Measurements from ENCODE around the gene FOXN1. TPM values are rescaled to one million over a fixed set of nuclear protein-coding genes. Genes with fewer than 3 reads are reported as not detected.
"Not testable (repeated sequence)": the region's sequence is repeated elsewhere in the genome, so short reads cannot be mapped to it uniquely, and the experiment has no call there.

Gene FOXN1
- polyA plus RNA-seq, 2 of the 4 experiments (the other 2 are of a cell fraction): not detected

DNA sequence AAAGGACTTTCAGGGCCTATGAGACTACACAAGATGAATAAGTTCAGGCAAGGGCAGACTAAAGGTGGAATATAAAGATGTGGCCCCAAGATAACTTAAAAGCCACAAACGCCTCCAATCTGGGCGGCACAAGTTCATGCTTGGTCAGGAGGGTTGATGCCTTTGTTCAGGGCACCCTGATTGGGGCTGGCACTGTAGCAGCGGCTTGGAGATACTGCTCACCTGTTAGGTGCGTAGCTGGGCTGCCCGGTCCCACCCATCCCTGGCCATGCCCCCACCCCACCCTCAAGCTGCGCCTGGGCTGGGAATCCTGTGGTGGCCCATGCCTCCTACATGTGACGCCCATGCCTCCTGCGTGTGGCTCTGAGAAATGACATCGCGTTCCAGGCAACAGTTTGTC, 45.2 kb upstream of the FOXN1 start:
- H3K4me3 ChIP-seq: no peak overlapping the region
- no peaks in the 10 kb centered on the region for H3K9me3 ChIP-seq
- CTCF ChIA-PET: interaction anchor here (1.1 to 1.7 kb wide), 2 partner anchors 17 to 23 kb away, joined by 3 to 4 read pairs; no protein-coding TSS in a partner anchor
- 90% methylated on average over 10 of the region's 10 CpGs for WGBS (ENCODE audit: missing lambda C conversion rate)
- TF ChIP-seq CEBPB (IDR thresholded peaks at IDR 0.05): no peak
- no peak for TF ChIP-seq ZNF302 (CRISPR knock-in tag; IDR thresholded peaks at IDR 0.05)
- no peak for TF ChIP-seq CHD2 (IDR thresholded peaks at IDR 0.05; ENCODE audit: low read length, partially characterized antibody)
- TF ChIP-seq, protein P1, sequence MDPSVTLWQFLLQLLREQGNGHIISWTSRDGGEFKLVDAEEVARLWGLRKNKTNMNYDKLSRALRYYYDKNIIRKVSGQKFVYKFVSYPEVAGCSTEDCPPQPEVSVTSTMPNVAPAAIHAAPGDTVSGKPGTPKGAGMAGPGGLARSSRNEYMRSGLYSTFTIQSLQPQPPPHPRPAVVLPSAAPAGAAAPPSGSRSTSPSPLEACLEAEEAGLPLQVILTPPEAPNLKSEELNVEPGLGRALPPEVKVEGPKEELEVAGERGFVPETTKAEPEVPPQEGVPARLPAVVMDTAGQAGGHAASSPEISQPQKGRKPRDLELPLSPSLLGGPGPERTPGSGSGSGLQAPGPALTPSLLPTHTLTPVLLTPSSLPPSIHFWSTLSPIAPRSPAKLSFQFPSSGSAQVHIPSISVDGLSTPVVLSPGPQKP (IDR thresholded peaks at IDR 0.05; ENCODE audit: low read depth, low read length): no peak
- TF ChIP-seq MAZ (IDR thresholded peaks at IDR 0.05; ENCODE audit: borderline replicate concordance, low read depth, low read length): no peak
- TF ChIP-seq ZFP36 (IDR thresholded peaks at IDR 0.05; ENCODE audit: borderline replicate concordance, partially characterized antibody): no peak
- TF ChIP-seq, protein P2, sequence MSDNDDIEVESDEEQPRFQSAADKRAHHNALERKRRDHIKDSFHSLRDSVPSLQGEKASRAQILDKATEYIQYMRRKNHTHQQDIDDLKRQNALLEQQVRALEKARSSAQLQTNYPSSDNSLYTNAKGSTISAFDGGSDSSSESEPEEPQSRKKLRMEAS (IDR thresholded peaks at IDR 0.05): no peak
- no peak for TF ChIP-seq TFCP2L1 (CRISPR knock-in tag; IDR thresholded peaks at IDR 0.05)
- no peak for TF ChIP-seq SMC3 (IDR thresholded peaks at IDR 0.05)
- no peak overlapping the region for H3K27ac ChIP-seq
- no peak overlapping the region for H3K4me2 ChIP-seq
- H3K4me1 ChIP-seq: no peaks in the 10 kb centered on the region
- FAIRE-seq: no peak
- POLR2A ChIA-PET: no interaction called here
- no peak for DNase-seq (ENCODE audit: low read depth in 1 of 2, low spot score in 1 of 2)
- no peak; a peak in 1 of 6 replicates for ATAC-seq

DNA sequence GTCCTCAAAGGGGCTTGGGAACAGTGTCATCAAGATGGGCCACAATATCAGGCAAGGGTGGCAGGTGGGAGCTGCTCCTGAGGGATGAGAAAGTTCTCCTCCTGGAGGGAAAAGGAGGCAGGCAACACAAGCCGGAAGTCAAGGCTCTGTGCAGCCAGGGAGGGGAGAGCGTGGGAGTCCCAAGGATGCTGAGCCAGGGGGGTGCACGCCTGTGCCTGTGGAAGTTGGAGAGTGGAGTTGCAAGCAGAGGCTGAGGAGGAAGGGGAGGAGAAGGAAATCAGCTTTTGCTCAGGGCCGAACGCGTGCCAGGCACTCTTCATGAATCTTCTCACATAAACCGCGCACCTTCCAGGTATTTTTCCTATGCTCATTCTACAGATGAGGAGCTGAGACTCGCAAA, 40.1 kb upstream of the FOXN1 start:
- FAIRE-seq: no peak
- TF ChIP-seq ZC3H11A (IDR thresholded peaks at IDR 0.05): no peak
- no peak for TF ChIP-seq FOXS1 (CRISPR knock-in tag; IDR thresholded peaks at IDR 0.05)
- TF ChIP-seq CBX2 (IDR thresholded peaks at IDR 0.05; ENCODE audit: borderline replicate concordance, low read depth): no peak
- no peak for TF ChIP-seq POLR2A (IDR thresholded peaks at IDR 0.05; ENCODE audit: low read length)
- TF ChIP-seq HEYL (CRISPR knock-in tag; IDR thresholded peaks at IDR 0.05): no peak
- peak in 1 of 2 experiments; percentile 21; a peak in 1 of 6 replicates for ATAC-seq
- H3K4me1 ChIP-seq: no peaks in the 10 kb centered on the region
- H3K27ac ChIP-seq: no peak overlapping the region
- H3K4me2 ChIP-seq: no peak overlapping the region
- POLR2A ChIA-PET: interaction anchor here (1.1 kb wide), 1 partner anchor 74 kb away, joined by 3 read pairs; no protein-coding TSS in a partner anchor
- no peak overlapping the region for H3K4me3 ChIP-seq
- CTCF ChIA-PET: interaction anchor here (0.7 to 1.9 kb wide), 6 partner anchors 9 to 61 kb away, joined by 3 to 5 read pairs (median 4); no protein-coding TSS in a partner anchor
- DNase-seq (ENCODE audit: low read depth in 1 of 2, low spot score in 1 of 2): no peak
- H3K9me3 ChIP-seq: no peaks in the 10 kb centered on the region
- 74% methylated on average over 9 of the region's 9 CpGs for WGBS (ENCODE audit: missing lambda C conversion rate)

DNA sequence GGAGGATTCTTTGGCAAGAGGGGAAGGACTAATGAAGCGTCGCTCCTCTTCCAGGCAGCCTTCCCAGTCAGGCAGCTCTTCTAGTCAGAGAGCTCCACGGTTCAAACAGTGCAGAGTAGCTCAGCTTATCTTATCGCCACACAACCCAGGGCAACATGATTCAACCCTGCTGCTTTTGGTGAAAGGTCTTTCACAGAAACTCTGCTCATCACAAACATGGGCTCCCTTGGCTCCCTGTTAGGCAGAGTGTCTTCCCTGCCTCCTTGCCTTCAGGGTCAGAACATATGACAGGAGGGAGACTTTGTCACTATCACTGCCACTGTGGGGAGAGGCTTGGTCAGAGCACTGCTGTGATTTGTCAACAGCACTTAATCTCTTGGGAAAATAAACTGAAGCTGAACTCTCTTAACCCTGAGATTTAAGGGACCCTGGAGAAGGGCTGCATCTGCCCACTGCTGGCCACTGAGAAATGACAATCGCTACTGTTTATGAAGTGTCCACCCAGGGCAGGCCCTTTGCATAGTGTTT, 39.6 kb upstream of the FOXN1 start:
- no peak for FAIRE-seq

DNA sequence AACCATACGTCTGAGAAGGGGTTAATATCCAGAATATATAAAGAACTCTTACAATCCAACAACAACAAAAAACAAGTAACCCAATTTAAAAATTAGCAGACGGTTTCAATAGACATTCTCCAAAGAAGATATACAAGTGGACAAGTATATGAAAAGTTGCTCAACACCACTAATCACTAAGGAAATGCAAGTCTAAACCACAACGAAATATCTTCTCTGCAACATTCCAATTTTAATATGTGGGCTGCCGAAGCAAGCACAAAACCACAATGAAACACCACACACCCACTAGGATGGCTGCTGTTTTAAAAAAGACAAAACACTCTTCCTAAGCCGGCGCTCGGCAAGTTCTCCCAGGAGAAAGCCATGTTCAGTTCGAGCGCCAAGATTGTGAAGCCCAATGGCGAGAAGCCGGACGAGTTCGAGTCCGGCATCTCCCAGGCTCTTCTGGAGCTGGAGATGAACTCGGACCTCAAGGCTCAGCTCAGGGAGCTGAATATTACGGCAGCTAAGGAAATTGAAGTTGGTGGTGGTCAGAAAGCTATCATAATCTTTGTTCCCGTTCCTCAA, 38.6 kb upstream of the FOXN1 start:
- POLR2A ChIA-PET: no interaction called here
- Histone ChIP-seq H3K4me1 (no peaks in the 10 kb centered on the region), H3K4me2 (no peak overlapping the region), H3K27ac (no peak overlapping the region), H3K4me3 (no peak overlapping the region), H3K9me3 (no peaks in the 10 kb centered on the region)
- WGBS (ENCODE audit: missing lambda C conversion rate): 75% methylated on average over 17 of the region's 17 CpGs
- FAIRE-seq (no peak), DNase-seq (ENCODE audit: low read depth in 1 of 2, low spot score in 1 of 2) (no peak), ATAC-seq (no peak)
- TF ChIP-seq ESRRA (IDR thresholded peaks at IDR 0.05; ENCODE audit: borderline replicate concordance, low read length) (no peak), RNF2 (IDR thresholded peaks at IDR 0.05; ENCODE audit: borderline replicate concordance, low read depth) (peak; percentile 41; the same call in 1 of the 2 replicates)
- CTCF ChIA-PET: interaction anchor here (0.9 to 1.5 kb wide), 2 partner anchors 9 to 32 kb away, joined by 3 read pairs; no protein-coding TSS in a partner anchor

More for the DNA sequence above, 39.6 kb upstream of the FOXN1 start:
- CTCF ChIA-PET: interaction anchor here (0.7 to 1.9 kb wide), 7 partner anchors 8 to 62 kb away, joined by 3 to 5 read pairs (median 3); no protein-coding TSS in a partner anchor
- TF ChIP-seq PHF8 (IDR thresholded peaks at IDR 0.05; ENCODE audit: borderline replicate concordance, low read depth) (no peak), ZNF302 (CRISPR knock-in tag; IDR thresholded peaks at IDR 0.05) (no peak), MYC (IDR thresholded peaks at IDR 0.05; ENCODE audit: borderline replicate concordance, low read length) (no peak), POLR2A (IDR thresholded peaks at IDR 0.05; ENCODE audit: low read length) (no peak)
- ATAC-seq: peak; percentile 36 to 47; a peak in 4 of 6 replicates
- no peaks in the 10 kb centered on the region for H3K4me1 ChIP-seq
- H3K4me2 ChIP-seq: no peak overlapping the region
- no peak overlapping the region for H3K4me3 ChIP-seq
- no peak overlapping the region for H3K27ac ChIP-seq
- POLR2A ChIA-PET: no interaction called here
- H3K9me3 ChIP-seq: no peaks in the 10 kb centered on the region
- no peak for DNase-seq (ENCODE audit: low read depth in 1 of 2, low spot score in 1 of 2)
- 63% methylated on average over 5 of the region's 5 CpGs for WGBS (ENCODE audit: missing lambda C conversion rate)

DNA sequence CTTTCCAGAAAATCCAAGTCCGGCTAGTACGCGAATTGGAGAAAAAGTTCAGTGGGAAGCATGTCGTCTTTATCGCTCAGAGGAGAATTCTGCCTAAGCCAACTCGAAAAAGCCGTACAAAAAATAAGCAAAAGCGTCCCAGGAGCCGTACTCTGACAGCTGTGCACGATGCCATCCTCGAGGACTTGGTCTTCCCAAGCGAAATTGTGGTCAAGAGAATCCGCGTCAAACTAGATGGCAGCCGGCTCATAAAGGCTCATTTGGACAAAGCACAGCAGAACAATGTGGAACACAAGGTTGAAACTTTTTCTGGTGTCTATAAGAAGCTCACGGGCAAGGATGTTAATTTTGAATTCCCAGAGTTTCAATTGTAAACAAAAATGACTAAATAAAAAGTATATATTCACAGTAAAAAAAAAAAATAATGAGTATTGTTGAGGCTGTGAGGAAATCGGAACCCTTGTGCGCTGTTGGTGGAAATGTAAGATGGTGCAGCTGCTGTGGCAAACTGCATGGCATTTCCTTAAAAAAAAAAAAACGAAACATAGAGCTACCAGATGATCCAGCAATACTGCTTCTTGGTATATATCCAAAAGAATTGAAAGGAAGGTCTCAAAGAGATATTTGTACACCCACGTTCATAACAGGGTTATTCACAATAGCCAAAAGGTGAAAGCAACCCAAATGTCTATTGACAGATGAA, 38.0 kb upstream of the FOXN1 start:
- 67% methylated on average over 20 of the region's 20 CpGs for WGBS (ENCODE audit: missing lambda C conversion rate)
- DNase-seq (ENCODE audit: low read depth in 1 of 2, low spot score in 1 of 2); FAIRE-seq; H3K4me3 ChIP-seq; CTCF ChIA-PET; POLR2A ChIA-PET; H3K4me1 ChIP-seq; ATAC-seq; H3K27ac ChIP-seq; H3K9me3 ChIP-seq; H3K4me2 ChIP-seq: not testable (repeated sequence)

Measured in A549 (cell line).